ENCODE data around the gene IRAK2.

The IRAK2 gene

DNA sequence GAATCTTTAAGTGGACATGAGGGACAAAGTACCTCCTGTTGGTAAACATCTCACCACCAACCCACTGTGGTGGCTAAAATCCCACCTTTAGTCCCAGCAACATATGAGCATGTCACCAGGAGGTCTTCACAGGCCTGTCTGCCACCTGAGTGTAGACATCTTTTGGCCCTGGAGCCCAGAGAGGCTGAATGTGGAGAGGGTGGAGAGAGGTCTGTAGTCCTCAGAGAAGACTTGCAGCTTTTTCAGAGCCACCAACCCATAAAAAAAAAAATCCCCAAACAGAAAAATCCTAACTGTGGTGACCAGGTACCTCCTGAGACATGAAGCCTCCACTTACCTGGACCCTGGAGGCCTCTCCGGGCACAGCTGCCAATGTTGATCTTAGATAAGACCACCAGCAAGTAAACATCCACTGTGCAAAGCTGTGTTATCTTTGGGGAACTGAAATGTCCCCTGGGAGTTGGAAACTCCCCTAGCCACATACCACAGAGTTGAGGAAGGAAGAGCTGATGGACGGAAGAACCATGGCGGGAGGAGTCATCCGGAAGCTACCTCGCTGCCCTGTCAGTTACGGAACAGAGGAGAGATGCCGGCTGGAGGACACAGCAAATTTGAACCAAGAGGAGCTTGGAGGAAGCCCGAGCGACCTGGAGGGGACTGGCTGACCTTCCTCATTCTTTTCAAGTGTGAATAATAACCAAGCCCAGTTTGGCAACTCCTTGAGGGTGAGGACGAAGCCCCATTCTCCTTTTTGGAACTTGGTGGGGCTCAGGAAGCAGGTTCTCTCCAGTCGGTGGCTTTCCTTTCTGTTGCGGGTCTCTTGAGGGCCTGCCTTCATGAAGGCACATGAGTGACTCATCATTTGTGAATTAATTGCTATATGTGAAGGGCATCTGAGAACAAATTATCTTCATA, 128.0 kb downstream of the IRAK2 start, which contains the start of gene GHRL:
Gene GHRL (minus strand): TSS at position 443 of the 915 bp plus-strand sequence. CDS start 2,767 bp downstream, outside the sequence.
- POLR2A ChIA-PET: no interaction called here
- TF ChIP-seq, protein P1, sequence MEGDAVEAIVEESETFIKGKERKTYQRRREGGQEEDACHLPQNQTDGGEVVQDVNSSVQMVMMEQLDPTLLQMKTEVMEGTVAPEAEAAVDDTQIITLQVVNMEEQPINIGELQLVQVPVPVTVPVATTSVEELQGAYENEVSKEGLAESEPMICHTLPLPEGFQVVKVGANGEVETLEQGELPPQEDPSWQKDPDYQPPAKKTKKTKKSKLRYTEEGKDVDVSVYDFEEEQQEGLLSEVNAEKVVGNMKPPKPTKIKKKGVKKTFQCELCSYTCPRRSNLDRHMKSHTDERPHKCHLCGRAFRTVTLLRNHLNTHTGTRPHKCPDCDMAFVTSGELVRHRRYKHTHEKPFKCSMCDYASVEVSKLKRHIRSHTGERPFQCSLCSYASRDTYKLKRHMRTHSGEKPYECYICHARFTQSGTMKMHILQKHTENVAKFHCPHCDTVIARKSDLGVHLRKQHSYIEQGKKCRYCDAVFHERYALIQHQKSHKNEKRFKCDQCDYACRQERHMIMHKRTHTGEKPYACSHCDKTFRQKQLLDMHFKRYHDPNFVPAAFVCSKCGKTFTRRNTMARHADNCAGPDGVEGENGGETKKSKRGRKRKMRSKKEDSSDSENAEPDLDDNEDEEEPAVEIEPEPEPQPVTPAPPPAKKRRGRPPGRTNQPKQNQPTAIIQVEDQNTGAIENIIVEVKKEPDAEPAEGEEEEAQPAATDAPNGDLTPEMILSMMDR (IDR thresholded peaks at IDR 0.05; ENCODE audit: insufficient read depth, low read length, missing control alignments): no peak
- no peak for DNase-seq (ENCODE audit: low read depth, low spot score)
- CTCF ChIA-PET: interaction anchor here (0.6 to 1.9 kb wide), 2 partner anchors 11 to 127 kb away, joined by 3 to 4 read pairs; no protein-coding TSS in a partner anchor
- no peak within 1 kb of the TSS for H3K4me3 ChIP-seq (ENCODE audit: low read depth, low read length)

All from AG04449 (cell line).